ENCODE results near the gene GADD45GIP1. TPM values are rescaled to one million over a fixed set of nuclear protein-coding genes. Genes with fewer than 3 reads are reported as not detected.
"Not testable (repeated sequence)": the region's sequence is repeated elsewhere in the genome, so short reads cannot be mapped to it uniquely, and the experiment has no call there.

The GADD45GIP1 gene
- total RNA-seq, 1 donor: 23.0 TPM

GRCh38 chr19:12984143-12984627, 27.2 kb upstream of the GADD45GIP1 start:
- TF ChIP-seq CTCF (IDR thresholded peaks at IDR 0.05; ENCODE audit: insufficient read depth, low read length): no peak
- DNase-seq (ENCODE audit: low read depth): peak; percentile 42
- H3K4me3 ChIP-seq (ENCODE audit: low read depth, low read length): no peak overlapping the region

- peak; percentile 71 for DNase-seq (ENCODE audit: low read depth)
- TF ChIP-seq CTCF (IDR thresholded peaks at IDR 0.05; ENCODE audit: insufficient read depth, low read length): peak; percentile 76
- peak overlapping the region; percentile 53 for H3K4me3 ChIP-seq (ENCODE audit: low read depth, low read length)
Measured at GRCh38 chr19:12983542-12984142, 26.6 kb upstream of the GADD45GIP1 start.

- peak overlapping the region; percentile 53 for H3K4me3 ChIP-seq (ENCODE audit: low read depth, low read length)
- DNase-seq (ENCODE audit: low read depth): no peak
- TF ChIP-seq CTCF (IDR thresholded peaks at IDR 0.05; ENCODE audit: insufficient read depth, low read length): no peak
Measured at GRCh38 chr19:12983091-12983490, 26.1 kb upstream of the GADD45GIP1 start.

DNA sequence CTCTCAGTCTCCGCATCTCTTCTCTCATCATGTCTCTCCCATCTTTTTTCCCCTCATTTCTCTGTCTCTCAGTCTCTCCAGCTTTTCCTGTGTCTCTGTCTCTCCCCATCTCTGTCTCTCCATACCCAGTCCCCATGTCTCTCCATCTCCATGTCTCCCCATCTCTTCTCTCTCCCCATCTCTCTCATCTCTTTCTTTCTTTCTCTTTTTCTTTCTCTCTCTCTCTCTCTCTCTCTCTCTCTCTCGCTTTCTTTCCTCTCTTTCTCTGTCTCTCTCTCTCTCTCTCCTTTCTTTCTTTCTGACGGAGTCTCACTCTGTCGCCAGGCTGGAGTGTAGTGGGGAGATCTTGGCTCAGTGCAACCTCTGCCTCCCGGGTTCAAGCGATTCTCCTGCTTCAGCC, 25.6 kb upstream of the GADD45GIP1 start:
- no peak for DNase-seq (ENCODE audit: low read depth)
- no peak overlapping the region for H3K4me3 ChIP-seq (ENCODE audit: low read depth, low read length)

GRCh38 chr19:12979974-12980373, 23.0 kb upstream of the GADD45GIP1 start:
- TF ChIP-seq CTCF (IDR thresholded peaks at IDR 0.05; ENCODE audit: insufficient read depth, low read length): no peak
- DNase-seq (ENCODE audit: low read depth): no peak

More for the DNA sequence above, 25.6 kb upstream of the GADD45GIP1 start:
- TF ChIP-seq CTCF (IDR thresholded peaks at IDR 0.05; ENCODE audit: insufficient read depth, low read length): no peak

DNA sequence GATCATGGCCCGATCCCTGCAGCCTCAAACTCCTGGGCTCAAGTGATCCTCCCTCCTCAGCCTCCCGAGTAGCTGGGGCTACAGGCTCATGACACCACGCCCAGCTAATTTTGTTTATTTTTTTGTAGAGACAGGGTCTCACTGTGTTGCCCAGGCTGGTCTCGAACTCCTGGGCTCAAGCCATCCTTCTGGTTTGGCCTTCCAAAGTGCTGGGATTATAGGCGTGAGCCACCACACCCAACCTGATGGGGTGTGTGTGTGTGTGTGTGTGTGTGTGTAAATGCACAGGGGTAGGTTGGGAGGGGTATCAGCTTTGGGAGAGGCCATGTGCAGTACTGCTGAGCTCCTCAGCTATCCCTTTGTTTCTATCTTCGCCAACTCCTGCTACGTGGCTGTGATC, 19.1 kb upstream of the GADD45GIP1 start:
- H3K4me3 ChIP-seq (ENCODE audit: low read depth, low read length); DNase-seq (ENCODE audit: low read depth): not testable (repeated sequence)

More at GRCh38 chr19:12979974-12980373, 23.0 kb upstream of the GADD45GIP1 start:
- H3K4me3 ChIP-seq (ENCODE audit: low read depth, low read length): no peak overlapping the region

GRCh38 chr19:12975221-12975741, 18.3 kb upstream of the GADD45GIP1 start:
- no peak for TF ChIP-seq CTCF (IDR thresholded peaks at IDR 0.05; ENCODE audit: insufficient read depth, low read length)
- DNase-seq (ENCODE audit: low read depth): no peak
- no peak overlapping the region for H3K4me3 ChIP-seq (ENCODE audit: low read depth, low read length)
